ENCODE data around the gene IFNL2. TPM values are rescaled to one million over a fixed set of nuclear protein-coding genes. Genes with fewer than 3 reads are reported as not detected.
A peak's percentile ranks its signal among the peaks of the same experiment; 100 is the strongest.

IFNL2 gene
- total RNA-seq, 4 donors from 2014 or later = not detected

DNA sequence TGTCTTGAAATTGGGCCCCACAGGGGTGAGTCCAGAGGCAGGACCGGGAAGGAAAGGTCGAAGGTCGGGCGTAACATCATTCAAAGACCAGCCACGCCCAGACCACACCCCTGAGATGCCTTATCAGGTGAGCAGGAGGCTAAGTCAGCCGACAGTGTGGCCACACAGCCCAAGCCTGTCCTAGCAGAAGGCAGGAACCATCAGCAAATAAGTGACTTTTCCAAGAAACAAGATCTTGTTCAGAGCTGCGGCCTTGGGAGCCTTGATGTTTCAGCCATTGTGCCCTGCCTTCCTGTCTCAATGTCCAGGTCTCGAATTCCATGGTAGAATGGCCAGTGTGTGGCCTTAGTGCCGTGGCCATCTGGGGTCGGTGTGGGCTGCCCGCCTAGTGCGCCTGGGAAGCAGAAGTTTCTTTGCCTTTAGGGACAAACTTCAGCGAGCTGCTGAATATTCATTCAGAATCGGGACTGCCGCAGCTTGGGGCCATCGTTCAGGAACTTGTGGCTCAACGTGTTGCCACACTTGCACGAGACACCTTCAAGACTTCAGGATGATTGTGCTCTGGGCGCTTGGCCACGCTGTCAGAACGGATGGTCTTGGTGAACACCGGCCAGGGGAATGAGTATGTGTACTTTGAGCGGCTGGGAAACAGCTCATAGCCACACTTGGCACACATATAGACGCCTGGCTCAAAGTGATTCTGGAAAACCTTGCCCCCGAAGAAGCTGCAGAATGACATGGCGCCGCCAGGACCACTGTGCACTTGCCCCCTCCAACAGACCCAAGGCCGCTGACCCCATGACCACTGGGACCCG is 13.5 kb upstream of the IFNL2 start:
- TF ChIP-seq, protein P1, sequence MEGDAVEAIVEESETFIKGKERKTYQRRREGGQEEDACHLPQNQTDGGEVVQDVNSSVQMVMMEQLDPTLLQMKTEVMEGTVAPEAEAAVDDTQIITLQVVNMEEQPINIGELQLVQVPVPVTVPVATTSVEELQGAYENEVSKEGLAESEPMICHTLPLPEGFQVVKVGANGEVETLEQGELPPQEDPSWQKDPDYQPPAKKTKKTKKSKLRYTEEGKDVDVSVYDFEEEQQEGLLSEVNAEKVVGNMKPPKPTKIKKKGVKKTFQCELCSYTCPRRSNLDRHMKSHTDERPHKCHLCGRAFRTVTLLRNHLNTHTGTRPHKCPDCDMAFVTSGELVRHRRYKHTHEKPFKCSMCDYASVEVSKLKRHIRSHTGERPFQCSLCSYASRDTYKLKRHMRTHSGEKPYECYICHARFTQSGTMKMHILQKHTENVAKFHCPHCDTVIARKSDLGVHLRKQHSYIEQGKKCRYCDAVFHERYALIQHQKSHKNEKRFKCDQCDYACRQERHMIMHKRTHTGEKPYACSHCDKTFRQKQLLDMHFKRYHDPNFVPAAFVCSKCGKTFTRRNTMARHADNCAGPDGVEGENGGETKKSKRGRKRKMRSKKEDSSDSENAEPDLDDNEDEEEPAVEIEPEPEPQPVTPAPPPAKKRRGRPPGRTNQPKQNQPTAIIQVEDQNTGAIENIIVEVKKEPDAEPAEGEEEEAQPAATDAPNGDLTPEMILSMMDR (IDR thresholded peaks at IDR 0.05) = no peak
- no peak for ATAC-seq (ENCODE audit: low FRiP score)
- no peak for DNase-seq (ENCODE audit: low spot score)

DNA sequence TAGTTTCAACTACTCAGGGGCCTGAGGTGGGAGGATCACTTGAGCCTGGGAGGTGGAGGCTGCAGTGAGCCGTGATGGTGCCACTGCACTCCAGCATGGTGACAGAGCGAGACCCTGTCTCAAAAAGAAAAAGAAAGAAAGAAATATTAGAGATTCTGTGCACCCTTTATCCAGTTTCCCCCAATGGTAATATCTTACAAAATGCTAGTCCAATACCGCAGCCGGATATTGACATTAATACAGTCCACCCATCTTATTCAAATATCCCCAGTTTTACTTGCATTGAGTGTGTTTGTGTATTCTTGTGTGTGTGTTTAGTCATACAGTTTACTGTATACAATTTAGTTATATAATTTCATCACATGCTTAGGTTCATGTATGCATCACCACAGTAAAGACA is 11.0 kb upstream of the IFNL2 start:
- no peak for DNase-seq (ENCODE audit: low spot score)
- TF ChIP-seq, protein P1 (IDR thresholded peaks at IDR 0.05) = no peak
- ATAC-seq (ENCODE audit: low FRiP score) = no peak

DNA sequence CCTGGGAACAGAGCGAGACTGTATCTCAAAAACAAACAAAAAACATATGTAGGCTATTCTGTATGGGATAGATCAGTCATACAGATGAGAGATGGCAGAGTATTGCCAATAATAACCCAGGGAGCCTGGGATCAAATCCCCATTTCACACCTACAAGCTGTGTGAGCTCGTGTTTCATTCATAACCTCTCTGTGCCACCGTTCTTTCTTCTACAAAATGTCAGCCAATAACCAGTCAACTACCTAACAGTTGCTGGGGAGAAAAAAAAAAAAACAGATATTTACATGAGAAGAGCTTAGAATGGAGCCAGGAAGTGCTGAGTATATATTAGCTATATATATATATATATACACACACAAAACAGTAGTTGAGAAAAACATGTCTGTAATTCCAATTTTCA is 6.5 kb upstream of the IFNL2 start:
- ATAC-seq (ENCODE audit: low FRiP score) = no peak

DNA sequence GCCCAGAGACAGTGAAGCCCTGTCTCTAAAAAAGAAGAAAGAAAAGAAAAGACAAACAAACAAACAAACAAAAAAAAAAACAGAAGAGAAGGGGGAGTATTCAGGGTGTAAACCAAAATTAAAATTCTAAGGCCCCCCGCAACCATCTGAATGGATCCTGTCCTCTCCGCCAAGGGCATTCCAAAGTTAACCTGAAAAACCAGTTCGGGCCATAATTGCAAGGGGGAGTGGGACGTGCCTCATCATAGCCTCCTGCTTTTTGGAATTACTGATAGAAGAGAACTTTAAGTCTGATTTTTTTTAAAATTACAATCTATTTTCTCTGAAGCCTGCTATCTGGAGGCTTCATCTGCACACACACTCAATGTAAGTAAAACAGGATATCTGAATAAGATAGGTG is 5.7 kb upstream of the IFNL2 start:
- TF ChIP-seq, protein P1 (IDR thresholded peaks at IDR 0.05) = no peak
- no peak for DNase-seq (ENCODE audit: low spot score)
- ATAC-seq (ENCODE audit: low FRiP score) = no peak

More for the DNA sequence above, 6.5 kb upstream of the IFNL2 start:
- TF ChIP-seq, protein P1 (IDR thresholded peaks at IDR 0.05) = no peak
- DNase-seq (ENCODE audit: low spot score) = no peak

DNA sequence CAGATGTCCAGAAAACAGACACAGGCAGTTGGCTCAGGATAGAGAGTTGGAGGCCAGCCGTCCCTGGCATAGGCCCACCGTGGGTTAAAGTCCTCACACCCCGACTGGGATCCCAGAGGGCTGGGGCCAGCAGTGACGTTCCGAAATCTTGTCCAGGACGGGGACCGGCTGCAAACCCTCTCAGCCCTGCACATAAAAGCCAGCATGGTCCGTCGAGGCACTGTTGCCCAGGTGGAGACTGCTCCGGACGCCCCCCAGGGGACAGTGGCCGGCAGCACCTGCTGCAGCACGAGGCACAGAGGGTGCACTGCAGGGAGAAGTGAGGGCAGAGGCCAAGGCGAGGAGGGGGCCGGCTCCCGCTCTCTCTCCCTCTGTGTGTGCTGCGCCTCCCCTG is 4.3 kb upstream of the IFNL2 start:
- ATAC-seq (ENCODE audit: low FRiP score) (peak; percentile 11), DNase-seq (ENCODE audit: low spot score) (no peak)
- TF ChIP-seq, protein P1 (IDR thresholded peaks at IDR 0.05) = no peak

DNA sequence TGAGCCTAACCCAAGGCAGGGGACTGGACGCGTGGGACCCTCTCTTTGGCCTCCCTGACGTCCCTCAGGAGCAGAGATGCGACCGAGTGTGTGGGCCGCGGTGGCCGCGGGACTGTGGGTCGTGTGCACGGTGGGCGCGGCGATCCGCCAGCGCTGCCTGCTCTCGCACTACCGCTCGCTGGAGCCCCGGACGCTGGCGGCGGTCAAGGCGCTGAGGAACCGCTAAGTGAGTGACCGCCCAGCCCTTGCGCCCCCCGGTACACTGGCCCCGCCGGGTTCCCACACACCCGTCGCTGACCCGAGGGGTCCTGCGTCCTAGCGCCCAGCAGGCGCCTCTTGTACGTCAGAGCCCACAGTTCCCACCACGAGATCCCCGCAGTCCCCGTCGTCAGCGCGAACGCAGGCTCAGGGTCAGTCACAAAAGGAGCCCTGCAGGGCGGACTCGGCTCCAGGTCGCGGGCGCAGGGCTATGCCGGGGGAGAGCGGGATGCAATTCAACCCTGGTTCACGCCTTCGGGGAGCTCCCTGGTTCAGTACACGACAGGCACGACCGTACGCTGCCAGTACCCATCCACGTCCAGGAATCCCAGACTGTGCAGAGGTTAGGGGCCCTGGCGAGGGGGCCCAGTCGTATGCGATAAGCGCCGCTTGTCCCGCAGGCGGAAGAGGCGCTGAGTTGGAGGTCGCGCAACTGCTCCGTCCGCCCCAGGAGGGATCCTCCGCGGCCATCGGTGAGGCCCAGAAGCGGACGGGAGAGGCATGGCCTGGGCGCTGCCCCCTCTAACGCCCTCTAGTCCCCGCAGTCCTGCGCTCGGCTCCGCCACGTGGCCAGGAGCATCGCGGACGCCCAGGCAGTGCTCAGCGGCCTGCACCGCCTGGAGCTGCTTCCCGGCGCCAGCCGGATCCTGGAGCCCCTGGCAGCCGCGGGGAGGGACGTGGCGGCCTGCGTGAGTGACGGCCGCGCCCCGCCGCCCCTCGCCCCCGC is 3.6 kb upstream of the IFNL2 start:
- DNase-seq (ENCODE audit: low spot score) = no peak
- TF ChIP-seq, protein P1 (IDR thresholded peaks at IDR 0.05) = no peak
- ATAC-seq (ENCODE audit: low FRiP score) = peak; percentile 44

All from omental fat pad (tissue), 4 donors.